ENCODE results near the gene FOXO6. TPM values are rescaled to one million over a fixed set of nuclear protein-coding genes. Genes with fewer than 3 reads are reported as not detected.

Gene FOXO6
- total and polyA plus RNA-seq, 10 of the 15 experiments (the other 5 are each of a cell fraction or from before 2014, with no cell fraction given), result 0.37 TPM; not detected in 9

- TF ChIP-seq RCOR1 (conservative IDR thresholded peaks at IDR 0.05; ENCODE audit: low read depth, low read length), result no peak
- TF ChIP-seq RAD51 (IDR thresholded peaks at IDR 0.05), result no peak
- no peak for TF ChIP-seq NRF1 (conservative IDR thresholded peaks at IDR 0.05; ENCODE audit: low read depth, low read length)
- TF ChIP-seq YY1 (IDR thresholded peaks at IDR 0.05; ENCODE audit: low read depth, low read length), result no peak
- no peak for TF ChIP-seq FOS (IDR thresholded peaks at IDR 0.05; ENCODE audit: borderline replicate concordance, extremely low read depth, insufficient read length)
- TF ChIP-seq POLR2AphosphoS5 (IDR thresholded peaks at IDR 0.05; ENCODE audit: low read length), result no peak
- no peak for TF ChIP-seq KDM1A (IDR thresholded peaks at IDR 0.05; ENCODE audit: borderline replicate concordance)
- TF ChIP-seq CHD1 (IDR thresholded peaks at IDR 0.05; ENCODE audit: low read depth, low read length), result no peak
- no peak for TF ChIP-seq ZNF207 (IDR thresholded peaks at IDR 0.05; ENCODE audit: borderline replicate concordance)
Measured at GRCh38 chr1:41427122-41427913, 66.1 kb downstream of the FOXO6 start (continued).

DNA sequence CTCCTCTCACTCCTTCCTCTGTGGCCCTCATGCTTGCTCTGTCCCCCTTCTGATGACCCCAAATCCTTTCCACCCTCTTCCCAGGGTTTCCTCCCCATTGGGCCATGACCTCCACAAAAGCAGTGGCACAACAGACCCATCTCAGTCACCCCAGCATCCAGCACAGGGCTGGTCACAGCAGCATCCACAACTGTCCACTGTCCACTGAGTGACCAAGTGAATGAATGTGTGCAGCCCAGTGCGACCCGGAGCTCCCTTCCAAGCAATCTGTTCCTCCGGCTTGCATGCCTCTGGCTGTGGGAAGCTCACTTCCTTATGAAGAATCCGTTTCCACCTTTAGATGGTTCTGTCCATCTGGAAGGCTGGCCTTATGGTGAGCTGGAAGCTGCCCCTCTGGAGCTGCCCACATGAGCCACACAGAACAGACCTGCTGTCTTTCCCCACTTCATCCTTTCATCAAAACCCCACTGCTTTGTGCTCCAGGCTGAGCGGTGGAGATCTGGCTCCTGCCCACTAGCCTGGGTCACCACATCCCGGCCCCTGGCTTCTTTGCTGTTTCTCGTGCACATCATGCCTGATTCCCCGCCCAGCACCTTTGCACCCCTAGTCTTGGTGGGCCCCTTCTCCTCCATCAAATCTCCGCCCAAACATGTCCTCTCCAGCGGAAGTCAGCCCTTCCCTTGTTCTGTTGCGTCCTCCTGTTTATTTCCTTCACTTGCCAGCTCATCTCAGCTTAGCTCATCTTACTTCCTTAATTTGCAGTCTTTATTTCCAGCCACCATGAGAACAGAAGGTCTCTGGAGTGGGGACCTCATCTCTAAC, 66.9 kb downstream of the FOXO6 start:
- in situ Hi-C loops (cut with MboI) (no loop called here), intact Hi-C loops (cut with micrococcal nuclease; ENCODE audit: unreplicated experiment) (no loop called here)
- Histone ChIP-seq H2AFZ (ENCODE audit: control insufficient read depth, low read depth, low read length) (no peak overlapping the region), H3K9me3 (replicated peaks; ENCODE audit: control insufficient read depth, insufficient read depth, low read length) (no peaks in the 10 kb centered on the region), H3K4me2 (ENCODE audit: control insufficient read depth, insufficient read depth) (no peak overlapping the region), H3K4me3 (no peak overlapping the region), H3K9ac (ENCODE audit: control insufficient read depth, insufficient read depth, low read length) (no peak overlapping the region), H3K27ac (ENCODE audit: control insufficient read depth, insufficient read depth) (no peak overlapping the region), H3K4me1 (ENCODE audit: control insufficient read depth, insufficient read depth, low read length) (no peaks in the 10 kb centered on the region), H3K36me3 (ENCODE audit: control insufficient read depth in 2 of 2, insufficient read depth in 2 of 2, low read length in 1 of 2) (no peaks in the 10 kb centered on the region), H3K27me3 (replicated peaks in 1 of 2; ENCODE audit: control insufficient read depth in 2 of 2, insufficient read depth in 2 of 2, low read length in 1 of 2) (no peaks in the 10 kb centered on the region; a peak in 1 of 4 replicates), H3K79me2 (ENCODE audit: control insufficient read depth, insufficient read depth, low read length) (no peaks in the 10 kb centered on the region), H4K20me1 (ENCODE audit: control insufficient read depth, insufficient read depth) (no peaks in the 10 kb centered on the region)
- TF ChIP-seq SUZ12 (IDR thresholded peaks at IDR 0.05; ENCODE audit: unreplicated experiment), result no peak
- TF ChIP-seq PML (IDR thresholded peaks at IDR 0.05; ENCODE audit: low read length), result no peak
- TF ChIP-seq SMAD1 (IDR thresholded peaks at IDR 0.05; ENCODE audit: low read depth, partially characterized antibody), result no peak
- no peak for TF ChIP-seq MLLT1 (IDR thresholded peaks at IDR 0.05)
- TF ChIP-seq IRF4 (IDR thresholded peaks at IDR 0.05; ENCODE audit: low read depth, low read length), result no peak
- no peak for TF ChIP-seq EZH2 (IDR thresholded peaks at IDR 0.05; ENCODE audit: borderline replicate concordance, control insufficient read depth, low read depth, low read length)
- no peak for TF ChIP-seq TAF1 (IDR thresholded peaks at IDR 0.05; ENCODE audit: borderline replicate concordance, low read depth, low read length)
- DNase-seq (ENCODE audit: low read depth, low spot score) (no peak), FAIRE-seq (no peak), ATAC-seq (no peak)
- BruUV-seq (replicated peaks), result no TSS peak
- ChIA-PET POLR2A (no interaction called here), CTCF (interaction anchor here (0.6 to 1.4 kb wide), 5 partner anchors 106 to 812 kb away, joined by 3 to 9 read pairs (median 3); no protein-coding TSS in a partner anchor), RAD21 (ENCODE audit: unreplicated experiment) (no interaction called here), SMC1A (ENCODE audit: uncharacterized antibody, unreplicated experiment) (no interaction called here)
- whole genome bisulfite sequencing (ENCODE audit: insufficient coverage, insufficient replicate concordance, low lambda C conversion rate, missing lambda C conversion rate), result 29% methylated on average over 11 of the region's 11 CpGs
